PFSK-1 (cell line): ENCODE measurements around the gene ARCN1.

ENCODE experiments used
- POLR2AphosphoS5 ChIP-seq: IDR thresholded peaks from 2 replicates; pipeline ENCODE4 v1.6.1; 2012; ENCODE audit warnings: low read depth, mild to moderate bottlenecking, control low read depth, low read length, moderate library complexity
- REST ChIP-seq, 2 experiments: IDR thresholded peaks; 2 replicates each; pipeline versions ENCODE4 v1.6.1 to v1.8.0; 2011 to 2012; ENCODE audit warnings: low read depth in 2 of 2, low read length in 2 of 2, control low read depth in 1 of 2, inconsistent platforms in 1 of 2, mild to moderate bottlenecking in 1 of 2, moderate library complexity in 1 of 2; ENCODE audit not compliant: insufficient read depth in 1 of 2
- SIN3A ChIP-seq: IDR thresholded peaks from 2 replicates; pipeline ENCODE4 v1.6.1; 2012; ENCODE audit warnings: mild to moderate bottlenecking, low read length, moderate library complexity, borderline replicate concordance; ENCODE audit not compliant: insufficient read depth
- TAF1 ChIP-seq: IDR thresholded peaks from 2 replicates; pipeline ENCODE4 v1.6.1; 2012; ENCODE audit warnings: low read length, control low read depth, borderline replicate concordance; ENCODE audit not compliant: insufficient read depth

GRCh38 chr11:118602331-118602730 is 30.1 kb downstream of the ARCN1 start:
- TF ChIP-seq POLR2AphosphoS5 = no peak
- no peak for TF ChIP-seq SIN3A
- no peak for TF ChIP-seq TAF1
- TF ChIP-seq REST (IDR thresholded peaks at IDR 0.05; ENCODE audit: insufficient read depth in 1 of 2, low read depth in 2 of 2, low read length in 2 of 2) = no peak
